Colonic mucosa (tissue), 4 donors: ENCODE measurements around the gene PYY. TPM values are rescaled to one million over a fixed set of nuclear protein-coding genes. Genes with fewer than 3 reads are reported as not detected.
"Not testable (repeated sequence)": the region's sequence is repeated elsewhere in the genome, so short reads cannot be mapped to it uniquely, and the experiment has no call there.

Source experiments
- DNase-seq: peaks from one replicate; pipeline ENCODE4 v3.0.0-alpha.2; 2020
- H3K27ac ChIP-seq: fragments of 200-600 bp; one replicate; pipeline ENCODE4 v1.8.0; 2021
- H3K27me3 ChIP-seq: fragments of 200-600 bp; one replicate; pipeline ENCODE4 v1.8.0; 2021
- H3K36me3 ChIP-seq: fragments of 200-600 bp; one replicate; pipeline ENCODE4 v1.8.0; 2021
- H3K4me1 ChIP-seq: fragments of 200-600 bp; one replicate; pipeline ENCODE4 v1.8.0; 2021; ENCODE audit warnings: mild to moderate bottlenecking
- H3K4me3 ChIP-seq: fragments of 200-600 bp; one replicate; pipeline ENCODE4 v1.8.0; 2021
- H3K9ac ChIP-seq, 2 donors: one replicate each; pipeline ENCODE4 v1.7.0; 2013; ENCODE audit warnings: control low read depth in 2 of 2, low read depth in 2 of 2, low read length in 2 of 2
- H3K9me3 ChIP-seq: fragments of 200-600 bp; one replicate; pipeline ENCODE4 v1.8.0; 2021
- CTCF ChIP-seq: fragments of 200-600 bp; IDR thresholded peaks from one replicate; pipeline ENCODE4 v1.8.0; 2022; ENCODE audit warnings: antibody characterized with exemption, mild to moderate bottlenecking
- intact Hi-C: fragments of 100-400 bp; cut with DNase I; formaldehyde crosslinking; loops from one replicate; pipeline ENCODE4 v1.14.1; 2022
- total RNA-seq, 2 donors: library from RNA; stranded (reverse); fragmentation: NEBNext Ultra II Directional in 1 of 2; extraction: Animal tissue kit (Norgen Biotek cat#: 25700) in 1 of 2; gene quantifications; one replicate each; pipeline ENCODE4 v1.2.1, GENCODE V29; 2021
- donor health status: healthy.
- donor health status: DM: no; HTN: no; CAD: no.
- donor health status: DM: no; HTN: no; CAD: no.

The PYY gene
- total RNA-seq, 2 donors from 2014 or later, result 73.8 to 258 TPM

- Histone ChIP-seq H3K36me3 (no peaks in the 10 kb centered on the region), H3K9me3 (no peaks in the 10 kb centered on the region), H3K4me1 (no peaks in the 10 kb centered on the region), H3K4me3 (no peak overlapping the region), H3K27ac (no peak overlapping the region), H3K27me3 (peaks cover 4% of the 10 kb centered on the region), H3K9ac (no peak overlapping the region)
- intact Hi-C loops, result loop anchor here (5.0 kb wide), 2 partner anchors 52 to 102 kb away; no protein-coding TSS in a partner anchor
- DNase-seq, result no peak
- TF ChIP-seq CTCF, result no peak
Measured at GRCh38 chr17:43940630-43941029, 13.1 kb downstream of the PYY start.

DNA sequence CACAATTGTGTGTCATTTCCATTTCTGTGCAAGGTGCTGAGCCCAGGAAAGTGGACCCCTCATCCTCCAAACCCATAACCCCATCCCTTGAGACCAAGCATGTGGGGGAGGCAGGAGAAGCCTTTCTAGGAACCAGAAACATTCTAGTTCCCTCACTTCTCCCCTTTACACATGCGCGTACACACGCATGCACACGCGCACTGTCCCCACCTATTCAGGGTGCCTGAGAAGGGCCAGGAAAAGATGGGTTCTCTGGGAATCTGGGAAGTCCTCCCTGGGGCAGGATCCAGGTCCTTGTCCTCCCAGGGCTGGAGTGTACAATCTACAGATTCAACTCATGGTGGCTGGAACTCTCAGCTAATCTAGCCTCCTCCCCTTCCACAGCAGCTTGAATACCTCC is 13.9 kb downstream of the PYY start:
- peaks cover 4% of the 10 kb centered on the region for H3K27me3 ChIP-seq
- intact Hi-C loops, result loop anchor here (5.0 kb wide), 2 partner anchors 52 to 102 kb away; no protein-coding TSS in a partner anchor
- DNase-seq, result no peak

DNA sequence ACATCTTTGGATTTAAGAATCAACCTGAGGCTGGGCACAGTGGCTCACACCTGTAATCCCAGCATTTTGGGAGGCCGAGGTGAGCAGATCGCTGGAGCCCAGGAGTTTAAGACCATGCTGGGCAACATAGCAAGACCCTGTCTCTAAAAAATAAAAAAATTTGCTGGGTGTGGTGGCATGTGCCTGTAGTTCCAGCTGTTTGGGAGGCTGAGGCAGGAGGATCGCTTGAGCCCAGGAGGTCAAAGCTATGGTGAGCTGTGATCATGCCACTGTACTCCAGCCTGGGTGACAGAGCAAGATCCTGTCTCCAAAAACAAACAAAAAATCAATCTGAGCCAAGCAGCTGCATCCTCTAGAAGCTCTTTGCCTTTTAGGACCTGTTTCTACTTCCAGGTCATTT is 14.3 kb downstream of the PYY start:
- DNase-seq, H3K4me3 ChIP-seq, H3K27me3 ChIP-seq, H3K4me1 ChIP-seq, H3K36me3 ChIP-seq, H3K27ac ChIP-seq, intact Hi-C loops, H3K9me3 ChIP-seq, H3K9ac ChIP-seq: not testable (repeated sequence)

More for the DNA sequence above, 13.9 kb downstream of the PYY start:
- H3K4me3 ChIP-seq, result no peak overlapping the region
- no peaks in the 10 kb centered on the region for H3K36me3 ChIP-seq
- no peak for TF ChIP-seq CTCF
- no peak overlapping the region for H3K27ac ChIP-seq
- no peaks in the 10 kb centered on the region for H3K9me3 ChIP-seq
- H3K9ac ChIP-seq, result no peak overlapping the region
- no peaks in the 10 kb centered on the region for H3K4me1 ChIP-seq

- Histone ChIP-seq H3K27ac (no peak overlapping the region), H3K4me3 (no peak overlapping the region), H3K4me1 (no peaks in the 10 kb centered on the region), H3K27me3 (peaks cover 4% of the 10 kb centered on the region), H3K36me3 (no peaks in the 10 kb centered on the region), H3K9me3 (no peaks in the 10 kb centered on the region), H3K9ac (no peak overlapping the region)
- no peak for DNase-seq
- no peak for TF ChIP-seq CTCF
- intact Hi-C loops, result no loop called here
Measured at GRCh38 chr17:43938838-43939182, 14.9 kb downstream of the PYY start.

DNA sequence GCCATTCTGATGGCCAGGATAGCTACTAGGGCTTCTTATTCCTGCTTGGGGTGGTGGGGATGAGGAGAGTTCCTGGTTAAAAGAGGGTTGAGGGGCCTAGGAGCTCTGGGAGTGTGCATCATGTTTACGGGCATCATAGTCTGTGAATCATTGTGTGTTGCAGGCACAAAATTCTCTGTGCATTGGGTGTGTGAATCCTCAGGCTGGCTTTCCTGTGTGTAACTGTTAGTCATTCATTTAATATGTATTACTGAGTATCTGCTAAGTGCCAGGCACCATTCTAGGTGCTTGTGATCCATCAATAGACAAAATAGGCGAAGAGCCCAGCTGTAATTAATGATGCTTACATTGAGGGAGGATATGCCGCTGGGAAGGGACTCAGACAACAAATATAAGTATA is 17.3 kb downstream of the PYY start:
- DNase-seq, result no peak
- Histone ChIP-seq H3K27ac (no peak overlapping the region), H3K4me1 (no peaks in the 10 kb centered on the region), H3K9me3 (no peaks in the 10 kb centered on the region), H3K9ac (no peak overlapping the region), H3K27me3 (peaks cover 4% of the 10 kb centered on the region), H3K36me3 (no peaks in the 10 kb centered on the region), H3K4me3 (no peak overlapping the region)
- TF ChIP-seq CTCF, result no peak
- intact Hi-C loops, result no loop called here

- intact Hi-C loops, result no loop called here
- DNase-seq, result no peak
- no peak overlapping the region for H3K4me3 ChIP-seq
- no peak overlapping the region for H3K27ac ChIP-seq
- no peaks in the 10 kb centered on the region for H3K4me1 ChIP-seq
- no peaks in the 10 kb centered on the region for H3K36me3 ChIP-seq
- H3K9me3 ChIP-seq, result no peaks in the 10 kb centered on the region
- no peak overlapping the region for H3K9ac ChIP-seq
- no peak for TF ChIP-seq CTCF
- H3K27me3 ChIP-seq, result peaks cover 4% of the 10 kb centered on the region
Measured at GRCh38 chr17:43935926-43936261, 17.8 kb downstream of the PYY start.
